H1 (cell line): Measurements from ENCODE around the gene TNPO2. TPM values are rescaled to one million over a fixed set of nuclear protein-coding genes. Genes with fewer than 3 reads are reported as not detected.

ENCODE experiments used
- BRCA1 ChIP-seq: IDR thresholded peaks from 2 replicates; pipeline ENCODE4 v1.6.1; 2012; ENCODE audit warnings: low read depth, low read length, improper control_type of control experiment
- SAP30 ChIP-seq: fragments of 300-600 bp; sonication (generic); IDR thresholded peaks from 2 replicates; pipeline ENCODE4 v1.7.1; 2012; ENCODE audit warnings: low read length, moderate library complexity, mild to moderate bottlenecking, inconsistent platforms; ENCODE audit not compliant: insufficient read depth, insufficient replicate concordance
- SIX5 ChIP-seq: IDR thresholded peaks from 2 replicates; pipeline ENCODE4 v1.6.1; 2011; ENCODE audit warnings: mild to moderate bottlenecking, low read depth, low read length
- SUZ12 ChIP-seq: fragments of 200-600 bp; sonication (generic); IDR thresholded peaks from 2 replicates; pipeline ENCODE4 v1.6.1; 2012; ENCODE audit warnings: mild to moderate bottlenecking, inconsistent platforms, low read length, moderate library complexity, mixed read lengths
- TAF7 ChIP-seq: optimal IDR thresholded peaks from 2 replicates; pipeline ENCODE3; 2011; ENCODE audit warnings: low read depth, mild to moderate bottlenecking, inconsistent platforms, low read length, moderate library complexity, borderline replicate concordance
- polyA plus RNA-seq, 7 experiments: library from polyadenylated mRNA; depleted of rRNA in 3 of 7; stranded (reverse) in 5 of 7; unstranded in 2 of 7; fragments of >200 nt in 5 of 7; fragments of 200-250 nt in 2 of 7; gene quantifications; 1 replicate in 5 of 7; 2 replicates in 1 of 7; 4 replicates in 1 of 7; pipeline versions ENCODE4 v1.2.1 to v1.2.3, GENCODE V29; 2011 to 2013; ENCODE audit warnings: missing spikeins in 2 of 7, mixed read lengths in 2 of 7
- total RNA-seq: library from RNA; stranded (reverse); fragmentation: NEBNext Ultra II Directional; extraction: Animal tissue kit (Norgen Biotek cat#: 25700); gene quantifications from 2 replicates; pipeline ENCODE4 v1.2.1, GENCODE V29; 2021
- TF ChIP-seq, protein P1 (sequence below): fragments of 300-600 bp; sonication (generic); IDR thresholded peaks from 2 replicates; pipeline ENCODE4 v1.7.1; 2012; ENCODE audit warnings: low read length, moderate library complexity, mild to moderate bottlenecking, inconsistent platforms; ENCODE audit not compliant: insufficient replicate concordance
- TF ChIP-seq, protein P2 (sequence below): IDR thresholded peaks from 2 replicates; pipeline ENCODE4 v1.6.1; 2011; ENCODE audit warnings: low read length, improper control_type of control experiment

TNPO2 gene
- total and polyA plus RNA-seq, 2 of the 8 experiments (the other 6 are each of a cell fraction or from before 2014, with no cell fraction given) = 112 to 121 TPM

DNA sequence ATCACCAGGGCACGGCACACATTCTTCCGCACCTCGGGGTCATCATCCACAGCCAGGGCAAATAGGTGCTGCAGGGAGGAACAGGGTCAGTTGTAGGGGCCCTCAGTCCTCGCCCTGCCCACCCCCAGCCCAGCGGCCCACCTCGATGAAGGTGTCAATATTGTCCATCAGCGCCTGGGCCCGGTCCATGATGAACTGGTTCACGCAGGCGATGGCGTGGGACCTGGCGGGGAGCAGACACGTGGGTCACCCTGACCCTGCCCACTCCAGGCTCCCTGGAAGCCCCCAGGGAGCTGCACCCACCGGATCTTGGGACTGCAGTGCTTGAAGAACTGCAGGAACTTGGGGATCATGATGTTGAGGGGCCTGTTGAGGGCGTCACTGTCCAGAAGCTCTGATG is 8.6 kb downstream of the TNPO2 start (continued):
- TF ChIP-seq, protein P1, sequence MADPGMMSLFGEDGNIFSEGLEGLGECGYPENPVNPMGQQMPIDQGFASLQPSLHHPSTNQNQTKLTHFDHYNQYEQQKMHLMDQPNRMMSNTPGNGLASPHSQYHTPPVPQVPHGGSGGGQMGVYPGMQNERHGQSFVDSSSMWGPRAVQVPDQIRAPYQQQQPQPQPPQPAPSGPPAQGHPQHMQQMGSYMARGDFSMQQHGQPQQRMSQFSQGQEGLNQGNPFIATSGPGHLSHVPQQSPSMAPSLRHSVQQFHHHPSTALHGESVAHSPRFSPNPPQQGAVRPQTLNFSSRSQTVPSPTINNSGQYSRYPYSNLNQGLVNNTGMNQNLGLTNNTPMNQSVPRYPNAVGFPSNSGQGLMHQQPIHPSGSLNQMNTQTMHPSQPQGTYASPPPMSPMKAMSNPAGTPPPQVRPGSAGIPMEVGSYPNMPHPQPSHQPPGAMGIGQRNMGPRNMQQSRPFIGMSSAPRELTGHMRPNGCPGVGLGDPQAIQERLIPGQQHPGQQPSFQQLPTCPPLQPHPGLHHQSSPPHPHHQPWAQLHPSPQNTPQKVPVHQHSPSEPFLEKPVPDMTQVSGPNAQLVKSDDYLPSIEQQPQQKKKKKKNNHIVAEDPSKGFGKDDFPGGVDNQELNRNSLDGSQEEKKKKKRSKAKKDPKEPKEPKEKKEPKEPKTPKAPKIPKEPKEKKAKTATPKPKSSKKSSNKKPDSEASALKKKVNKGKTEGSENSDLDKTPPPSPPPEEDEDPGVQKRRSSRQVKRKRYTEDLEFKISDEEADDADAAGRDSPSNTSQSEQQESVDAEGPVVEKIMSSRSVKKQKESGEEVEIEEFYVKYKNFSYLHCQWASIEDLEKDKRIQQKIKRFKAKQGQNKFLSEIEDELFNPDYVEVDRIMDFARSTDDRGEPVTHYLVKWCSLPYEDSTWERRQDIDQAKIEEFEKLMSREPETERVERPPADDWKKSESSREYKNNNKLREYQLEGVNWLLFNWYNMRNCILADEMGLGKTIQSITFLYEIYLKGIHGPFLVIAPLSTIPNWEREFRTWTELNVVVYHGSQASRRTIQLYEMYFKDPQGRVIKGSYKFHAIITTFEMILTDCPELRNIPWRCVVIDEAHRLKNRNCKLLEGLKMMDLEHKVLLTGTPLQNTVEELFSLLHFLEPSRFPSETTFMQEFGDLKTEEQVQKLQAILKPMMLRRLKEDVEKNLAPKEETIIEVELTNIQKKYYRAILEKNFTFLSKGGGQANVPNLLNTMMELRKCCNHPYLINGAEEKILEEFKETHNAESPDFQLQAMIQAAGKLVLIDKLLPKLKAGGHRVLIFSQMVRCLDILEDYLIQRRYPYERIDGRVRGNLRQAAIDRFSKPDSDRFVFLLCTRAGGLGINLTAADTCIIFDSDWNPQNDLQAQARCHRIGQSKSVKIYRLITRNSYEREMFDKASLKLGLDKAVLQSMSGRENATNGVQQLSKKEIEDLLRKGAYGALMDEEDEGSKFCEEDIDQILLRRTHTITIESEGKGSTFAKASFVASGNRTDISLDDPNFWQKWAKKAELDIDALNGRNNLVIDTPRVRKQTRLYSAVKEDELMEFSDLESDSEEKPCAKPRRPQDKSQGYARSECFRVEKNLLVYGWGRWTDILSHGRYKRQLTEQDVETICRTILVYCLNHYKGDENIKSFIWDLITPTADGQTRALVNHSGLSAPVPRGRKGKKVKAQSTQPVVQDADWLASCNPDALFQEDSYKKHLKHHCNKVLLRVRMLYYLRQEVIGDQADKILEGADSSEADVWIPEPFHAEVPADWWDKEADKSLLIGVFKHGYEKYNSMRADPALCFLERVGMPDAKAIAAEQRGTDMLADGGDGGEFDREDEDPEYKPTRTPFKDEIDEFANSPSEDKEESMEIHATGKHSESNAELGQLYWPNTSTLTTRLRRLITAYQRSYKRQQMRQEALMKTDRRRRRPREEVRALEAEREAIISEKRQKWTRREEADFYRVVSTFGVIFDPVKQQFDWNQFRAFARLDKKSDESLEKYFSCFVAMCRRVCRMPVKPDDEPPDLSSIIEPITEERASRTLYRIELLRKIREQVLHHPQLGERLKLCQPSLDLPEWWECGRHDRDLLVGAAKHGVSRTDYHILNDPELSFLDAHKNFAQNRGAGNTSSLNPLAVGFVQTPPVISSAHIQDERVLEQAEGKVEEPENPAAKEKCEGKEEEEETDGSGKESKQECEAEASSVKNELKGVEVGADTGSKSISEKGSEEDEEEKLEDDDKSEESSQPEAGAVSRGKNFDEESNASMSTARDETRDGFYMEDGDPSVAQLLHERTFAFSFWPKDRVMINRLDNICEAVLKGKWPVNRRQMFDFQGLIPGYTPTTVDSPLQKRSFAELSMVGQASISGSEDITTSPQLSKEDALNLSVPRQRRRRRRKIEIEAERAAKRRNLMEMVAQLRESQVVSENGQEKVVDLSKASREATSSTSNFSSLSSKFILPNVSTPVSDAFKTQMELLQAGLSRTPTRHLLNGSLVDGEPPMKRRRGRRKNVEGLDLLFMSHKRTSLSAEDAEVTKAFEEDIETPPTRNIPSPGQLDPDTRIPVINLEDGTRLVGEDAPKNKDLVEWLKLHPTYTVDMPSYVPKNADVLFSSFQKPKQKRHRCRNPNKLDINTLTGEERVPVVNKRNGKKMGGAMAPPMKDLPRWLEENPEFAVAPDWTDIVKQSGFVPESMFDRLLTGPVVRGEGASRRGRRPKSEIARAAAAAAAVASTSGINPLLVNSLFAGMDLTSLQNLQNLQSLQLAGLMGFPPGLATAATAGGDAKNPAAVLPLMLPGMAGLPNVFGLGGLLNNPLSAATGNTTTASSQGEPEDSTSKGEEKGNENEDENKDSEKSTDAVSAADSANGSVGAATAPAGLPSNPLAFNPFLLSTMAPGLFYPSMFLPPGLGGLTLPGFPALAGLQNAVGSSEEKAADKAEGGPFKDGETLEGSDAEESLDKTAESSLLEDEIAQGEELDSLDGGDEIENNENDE = no peak
- TF ChIP-seq SUZ12 = no peak
- no peak for TF ChIP-seq SAP30
- no peak for TF ChIP-seq SIX5
- no peak for TF ChIP-seq TAF7
- TF ChIP-seq BRCA1 = no peak
- TF ChIP-seq, protein P2, sequence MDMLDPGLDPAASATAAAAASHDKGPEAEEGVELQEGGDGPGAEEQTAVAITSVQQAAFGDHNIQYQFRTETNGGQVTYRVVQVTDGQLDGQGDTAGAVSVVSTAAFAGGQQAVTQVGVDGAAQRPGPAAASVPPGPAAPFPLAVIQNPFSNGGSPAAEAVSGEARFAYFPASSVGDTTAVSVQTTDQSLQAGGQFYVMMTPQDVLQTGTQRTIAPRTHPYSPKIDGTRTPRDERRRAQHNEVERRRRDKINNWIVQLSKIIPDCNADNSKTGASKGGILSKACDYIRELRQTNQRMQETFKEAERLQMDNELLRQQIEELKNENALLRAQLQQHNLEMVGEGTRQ = no peak
